ENCODE measurements around the gene MAK.
A peak's percentile ranks its signal among the peaks of the same experiment; 100 is the strongest.

DNA sequence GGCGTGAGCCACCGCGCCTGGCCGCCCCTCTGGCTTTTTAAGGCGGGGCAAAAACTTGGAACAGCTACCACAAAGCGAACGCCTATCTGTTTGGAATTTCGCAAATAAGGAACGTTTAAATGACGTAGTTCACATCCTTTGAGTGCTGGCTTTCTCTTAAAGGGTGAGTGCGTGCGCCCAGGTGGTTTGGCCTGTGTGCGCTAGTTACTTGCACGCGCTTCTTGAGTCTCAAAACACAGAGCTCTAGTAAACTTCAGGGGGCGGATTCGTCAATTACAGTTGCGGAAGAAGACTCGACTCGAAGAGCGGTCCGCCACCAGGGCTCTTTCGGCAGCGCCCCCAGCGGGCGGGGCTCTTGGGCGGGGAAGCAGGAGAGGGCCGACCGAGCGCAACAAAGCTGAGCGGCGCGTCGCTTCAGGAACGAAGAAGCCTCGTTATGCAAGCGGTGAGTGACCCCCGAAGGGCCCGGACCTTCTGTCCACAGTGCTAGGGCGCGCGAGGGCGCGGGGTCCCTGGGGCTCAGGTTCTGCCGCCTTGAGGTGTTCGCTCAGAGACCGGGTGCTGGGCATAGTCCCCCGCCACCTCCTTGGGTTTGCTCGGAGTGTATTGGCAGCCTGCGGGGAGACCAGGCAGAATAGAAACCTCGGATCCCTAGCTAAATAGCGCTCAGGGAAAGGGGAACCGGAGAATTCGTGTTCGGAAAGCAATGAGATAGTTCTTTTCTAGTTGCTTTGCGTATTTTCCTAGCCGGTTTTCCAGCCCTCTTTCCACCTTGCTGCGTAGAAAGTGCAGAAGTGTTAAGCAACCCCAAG lies 48.6 kb upstream of the MAK start, which contains the start of gene SYCP2L:
- TF ChIP-seq CTCF (IDR thresholded peaks at IDR 0.05) (peak; percentile 26), EZH2 (IDR thresholded peaks at IDR 0.05; ENCODE audit: borderline replicate concordance, insufficient read depth, low read depth, low read length, poor library complexity, severe bottlenecking) (no peak)
